Breast epithelium (tissue), 4 donors: Measurements from ENCODE around the gene CORO2B. TPM values are rescaled to one million over a fixed set of nuclear protein-coding genes. Genes with fewer than 3 reads are reported as not detected.

ENCODE experiments used
- DNase-seq, 2 donors: peaks; one replicate each; pipeline ENCODE4 v3.0.0-alpha.2; 2019; ENCODE audit warnings: low spot score in 2 of 2
- H3K27ac ChIP-seq, 2 donors: fragments of 200-600 bp; sonication (generic) in 1 of 2; one replicate each; pipeline ENCODE4 v1.5.1; 2016 to 2019; ENCODE audit warnings: mild to moderate bottlenecking in 1 of 2
- H3K27me3 ChIP-seq, 2 donors: fragments of 200-600 bp; sonication (generic) in 1 of 2; one replicate each; pipeline versions ENCODE4 v1.5.1 to v1.6.0; 2017 to 2019; ENCODE audit warnings: control low read depth in 1 of 2, mild to moderate bottlenecking in 1 of 2
- H3K36me3 ChIP-seq: fragments of 200-600 bp; one replicate; pipeline ENCODE4 v1.5.1; 2019
- H3K4me1 ChIP-seq, 2 donors: fragments of 200-600 bp; sonication (generic); one replicate each; pipeline ENCODE4 v1.5.1; 2016 to 2019; ENCODE audit warnings: control low read depth in 1 of 2
- H3K4me3 ChIP-seq, 3 donors: fragments of 200-600 bp; sonication (generic); 1 replicate in 2 of 3; 2 replicates in 1 of 3; pipeline ENCODE4 v1.5.1; 2016 to 2019; ENCODE audit warnings: mild to moderate bottlenecking in 3 of 3, moderate library complexity in 2 of 3
- H3K9me3 ChIP-seq, 2 donors: fragments of 200-600 bp; sonication (generic) in 1 of 2; one replicate each; pipeline ENCODE4 v1.5.1; 2016 to 2019; ENCODE audit warnings: control low read depth in 1 of 2
- CTCF ChIP-seq, 3 donors: fragments of 450-650 bp; IDR thresholded peaks; one replicate each; pipeline ENCODE4 v1.5.1; 2016 to 2017; ENCODE audit warnings: antibody characterized with exemption in 3 of 3, mild to moderate bottlenecking in 3 of 3, moderate library complexity in 3 of 3
- POLR2A ChIP-seq: fragments of 450-650 bp; IDR thresholded peaks from one replicate; pipeline ENCODE4 v1.6.1; 2016; ENCODE audit warnings: antibody characterized with exemption, mild to moderate bottlenecking, moderate library complexity
- POLR2AphosphoS5 ChIP-seq, 3 donors: sonication (generic); formaldehyde crosslinking; IDR thresholded peaks; one replicate each; pipeline ENCODE4 v1.6.1; 2017; ENCODE audit warnings: antibody characterized with exemption in 3 of 3
- intact Hi-C: fragments of 100-400 bp; cut with DNase I; formaldehyde crosslinking; loops from one replicate; pipeline ENCODE4 v1.15.1; 2023; ENCODE audit warnings: low total_unique reads
- total RNA-seq, 3 donors: library from RNA; depleted of rRNA; stranded (reverse); fragments of >200 nt; gene quantifications; one replicate each; pipeline ENCODE4 v1.1.0, GENCODE V29; 2016

Gene CORO2B
- total RNA-seq, 3 donors from 2014 or later: 2.9 to 11.2 (median 3.5) TPM

- peak in 1 of 2 donors; percentile 20 for DNase-seq
- intact Hi-C loops: no loop called here
Measured at GRCh38 chr15:68642491-68642845, 63.7 kb downstream of the CORO2B start.

GRCh38 chr15:68643216-68643830 is 64.5 kb downstream of the CORO2B start:
- no peak for TF ChIP-seq CTCF (IDR thresholded peaks at IDR 0.05)
- no peak for TF ChIP-seq POLR2A
- TF ChIP-seq POLR2AphosphoS5 (IDR thresholded peaks at IDR 0.05): no peak
- peak in 1 of 2 donors; percentile 37 for DNase-seq
- Histone ChIP-seq H3K4me3 (no peak overlapping the region), H3K9me3 (no peaks in the 10 kb centered on the region), H3K27me3 (no peaks in the 10 kb centered on the region), H3K36me3 (no peaks in the 10 kb centered on the region), H3K27ac (peak overlapping the region in 1 of 2 donors; percentile 26), H3K4me1 (no peaks in the 10 kb centered on the region)
- intact Hi-C loops: no loop called here

More at GRCh38 chr15:68642491-68642845, 63.7 kb downstream of the CORO2B start:
- no peak for TF ChIP-seq CTCF (IDR thresholded peaks at IDR 0.05)
- no peak for TF ChIP-seq POLR2A
- TF ChIP-seq POLR2AphosphoS5 (IDR thresholded peaks at IDR 0.05): no peak
- H3K27me3 ChIP-seq: no peaks in the 10 kb centered on the region
- H3K4me3 ChIP-seq: no peak overlapping the region
- H3K4me1 ChIP-seq: no peaks in the 10 kb centered on the region
- no peaks in the 10 kb centered on the region for H3K9me3 ChIP-seq
- H3K27ac ChIP-seq: peak overlapping the region; percentile 48 to 82
- no peaks in the 10 kb centered on the region for H3K36me3 ChIP-seq

GRCh38 chr15:68644083-68644904 is 65.5 kb downstream of the CORO2B start:
- TF ChIP-seq POLR2AphosphoS5 (IDR thresholded peaks at IDR 0.05): no peak
- no peak for TF ChIP-seq POLR2A
- no peak for TF ChIP-seq CTCF (IDR thresholded peaks at IDR 0.05)
- DNase-seq: peak in 1 of 2 donors; percentile 10
- Histone ChIP-seq H3K27ac (peak overlapping the region in 1 of 2 donors; percentile 32), H3K9me3 (no peaks in the 10 kb centered on the region), H3K36me3 (no peaks in the 10 kb centered on the region), H3K4me1 (no peaks in the 10 kb centered on the region), H3K27me3 (no peaks in the 10 kb centered on the region), H3K4me3 (no peak overlapping the region)
- intact Hi-C loops: no loop called here

GRCh38 chr15:68644996-68645395 is 66.2 kb downstream of the CORO2B start:
- H3K4me1 ChIP-seq: no peaks in the 10 kb centered on the region
- peak overlapping the region in 1 of 2 donors; percentile 3 for H3K27ac ChIP-seq
- no peaks in the 10 kb centered on the region for H3K27me3 ChIP-seq
- H3K9me3 ChIP-seq: no peaks in the 10 kb centered on the region
- intact Hi-C loops: no loop called here
- H3K36me3 ChIP-seq: no peaks in the 10 kb centered on the region
- no peak overlapping the region for H3K4me3 ChIP-seq
- TF ChIP-seq POLR2AphosphoS5 (IDR thresholded peaks at IDR 0.05) (no peak), POLR2A (no peak), CTCF (IDR thresholded peaks at IDR 0.05) (no peak)
- peak in 1 of 2 donors; percentile 37 for DNase-seq

GRCh38 chr15:68646156-68646555 is 67.4 kb downstream of the CORO2B start:
- Histone ChIP-seq H3K4me1 (no peaks in the 10 kb centered on the region), H3K9me3 (no peaks in the 10 kb centered on the region), H3K36me3 (no peaks in the 10 kb centered on the region), H3K27me3 (no peaks in the 10 kb centered on the region), H3K4me3 (no peak overlapping the region), H3K27ac (no peak overlapping the region)
- intact Hi-C loops: no loop called here
- TF ChIP-seq POLR2A (no peak), CTCF (IDR thresholded peaks at IDR 0.05) (no peak), POLR2AphosphoS5 (IDR thresholded peaks at IDR 0.05) (no peak)
- peak in 1 of 2 donors; percentile 24 for DNase-seq
